Measurements from ENCODE around the gene PLEKHO2. TPM values are rescaled to one million over a fixed set of nuclear protein-coding genes. Genes with fewer than 3 reads are reported as not detected.

Gene PLEKHO2
- total and polyA plus RNA-seq, 10 of the 15 experiments (the other 5 are each of a cell fraction or from before 2014, with no cell fraction given) = 1.4 to 25.6 (median 20.5) TPM

GRCh38 chr15:64804619-64805018 lies 37.1 kb upstream of the PLEKHO2 start:
- Histone ChIP-seq H3K27ac (ENCODE audit: control insufficient read depth, insufficient read depth) (no peak overlapping the region), H3K4me3 (no peak overlapping the region), H3K9me3 (replicated peaks; ENCODE audit: control insufficient read depth, insufficient read depth, low read length) (no peaks in the 10 kb centered on the region), H3K9ac (ENCODE audit: control insufficient read depth, insufficient read depth, low read length) (no peak overlapping the region), H3K4me2 (ENCODE audit: control insufficient read depth, insufficient read depth) (no peak overlapping the region), H3K4me1 (ENCODE audit: control insufficient read depth, insufficient read depth, low read length) (no peaks in the 10 kb centered on the region), H2AFZ (ENCODE audit: control insufficient read depth, low read depth, low read length) (no peak overlapping the region), H3K27me3 (replicated peaks in 1 of 2; ENCODE audit: control insufficient read depth in 2 of 2, insufficient read depth in 2 of 2, low read length in 1 of 2) (no peaks in the 10 kb centered on the region), H3K79me2 (ENCODE audit: control insufficient read depth, insufficient read depth, low read length) (no peaks in the 10 kb centered on the region), H4K20me1 (ENCODE audit: control insufficient read depth, insufficient read depth) (no peaks in the 10 kb centered on the region), H3K36me3 (ENCODE audit: control insufficient read depth in 2 of 2, insufficient read depth in 2 of 2, low read length in 1 of 2) (no peaks in the 10 kb centered on the region)
- FAIRE-seq (no peak), ATAC-seq (no peak), DNase-seq (ENCODE audit: low read depth, low spot score) (no peak)
- POLR2A ChIA-PET = interaction anchor here (0.5 to 0.7 kb wide), 3 partner anchors 57 to 607 kb away, joined by 3 to 4 read pairs (median 3); no protein-coding TSS in a partner anchor
- in situ Hi-C loops (cut with MboI) = no loop called here
- WGBS (ENCODE audit: insufficient coverage, insufficient replicate concordance, low lambda C conversion rate, missing lambda C conversion rate) = 15% methylated on average over 2 of the region's 2 CpGs
- CTCF ChIA-PET = interaction anchor here (0.6 to 17.1 kb wide), 5 partner anchors 7 to 82 kb away, joined by 3 to 529 read pairs (median 5); no protein-coding TSS in a partner anchor
- BruUV-seq (replicated peaks) = no TSS peak
- SMC1A ChIA-PET (ENCODE audit: uncharacterized antibody, unreplicated experiment) = interaction anchor here (0.6 to 16.7 kb wide), 4 partner anchors 32 to 161 kb away, joined by 3 to 308 read pairs (median 86); no protein-coding TSS in a partner anchor
- RAD21 ChIA-PET (ENCODE audit: unreplicated experiment) = interaction anchor here (0.5 to 12.2 kb wide), 3 partner anchors 60 to 71 kb away, joined by 3 to 148 read pairs (median 6); no protein-coding TSS in a partner anchor
- intact Hi-C loops (cut with micrococcal nuclease; ENCODE audit: unreplicated experiment) = no loop called here
- TF ChIP-seq RCOR1 (conservative IDR thresholded peaks at IDR 0.05; ENCODE audit: low read depth, low read length) (no peak), RAD51 (IDR thresholded peaks at IDR 0.05) (no peak), ZBTB33 (IDR thresholded peaks at IDR 0.05) (no peak), ZBTB40 (IDR thresholded peaks at IDR 0.05; ENCODE audit: borderline replicate concordance) (no peak), ZNF592 (IDR thresholded peaks at IDR 0.05) (no peak), HDGF (IDR thresholded peaks at IDR 0.05) (no peak), KLF5 (IDR thresholded peaks at IDR 0.05; ENCODE audit: partially characterized antibody) (no peak), TCF3 (IDR thresholded peaks at IDR 0.05; ENCODE audit: borderline replicate concordance, insufficient read depth, low read depth, low read length) (no peak), BHLHE40 (IDR thresholded peaks at IDR 0.05; ENCODE audit: borderline replicate concordance in 1 of 2, low read depth in 2 of 2, low read length in 1 of 2) (no peak), SUPT20H (IDR thresholded peaks at IDR 0.05; ENCODE audit: borderline replicate concordance, control insufficient read depth, low read depth, low read length) (no peak), TARDBP (IDR thresholded peaks at IDR 0.05; ENCODE audit: borderline replicate concordance) (no peak), BRCA1 (IDR thresholded peaks at IDR 0.05; ENCODE audit: low read depth, low read length) (no peak), HCFC1 (IDR thresholded peaks at IDR 0.05; ENCODE audit: low read length) (no peak)
